Vagina (tissue), 2 donors: ENCODE measurements around the gene FBLN7.
"Not testable (repeated sequence)": the region's sequence is repeated elsewhere in the genome, so short reads cannot be mapped to it uniquely, and the experiment has no call there.

ENCODE experiments used
- CTCF ChIP-seq, 3 experiments: fragments of 450-650 bp in 2 of 3; fragments of 200-600 bp in 1 of 3; sonication (generic) in 1 of 3; IDR thresholded peaks; one replicate each; pipeline ENCODE4 v1.5.1; 2017 to 2019; ENCODE audit warnings: antibody characterized with exemption in 3 of 3, mild to moderate bottlenecking in 2 of 3, moderate library complexity in 2 of 3
- POLR2AphosphoS5 ChIP-seq, 2 donors: sonication (generic); formaldehyde crosslinking; IDR thresholded peaks; one replicate each; pipeline ENCODE4 v1.9.0; 2017; ENCODE audit warnings: antibody characterized with exemption in 2 of 2, mild to moderate bottlenecking in 2 of 2, low read depth in 1 of 2; ENCODE audit not compliant: insufficient read depth in 1 of 2

- TF ChIP-seq POLR2AphosphoS5 (IDR thresholded peaks at IDR 0.05; ENCODE audit: insufficient read depth in 1 of 2, low read depth in 1 of 2); CTCF (IDR thresholded peaks at IDR 0.05): not testable (repeated sequence)
These were observed 69.7 kb downstream of the FBLN7 start for GRCh38 chr2:112207905-112208304.
